Measurements from ENCODE around the gene SPDYE4.

Gene SPDYE4

GRCh38 chr17:8736796-8737195 is 21.6 kb downstream of the SPDYE4 start:
- no peak for DNase-seq

DNA sequence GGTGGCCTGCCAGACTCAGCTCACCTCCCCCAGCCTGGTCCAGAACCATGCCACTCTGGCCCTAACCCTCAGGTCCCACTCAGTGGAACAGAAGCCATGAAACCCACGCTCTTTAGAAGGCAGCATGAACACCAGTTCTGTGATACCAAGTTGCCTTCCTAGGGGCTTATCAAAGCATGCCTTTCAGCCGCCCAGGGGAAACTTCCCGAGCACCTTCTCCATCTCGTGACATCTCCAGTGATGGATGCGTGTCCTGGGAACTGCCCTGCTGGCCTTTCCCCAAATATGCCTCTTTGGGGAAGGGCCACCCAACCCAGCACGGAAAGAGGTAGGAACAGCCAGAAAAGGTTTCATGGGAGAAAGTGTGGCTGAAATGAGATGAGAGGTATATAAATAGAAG is 22.0 kb downstream of the SPDYE4 start:
- no peak for DNase-seq

GRCh38 chr17:8735336-8735939 is 22.9 kb downstream of the SPDYE4 start:
- DNase-seq: no peak

DNA sequence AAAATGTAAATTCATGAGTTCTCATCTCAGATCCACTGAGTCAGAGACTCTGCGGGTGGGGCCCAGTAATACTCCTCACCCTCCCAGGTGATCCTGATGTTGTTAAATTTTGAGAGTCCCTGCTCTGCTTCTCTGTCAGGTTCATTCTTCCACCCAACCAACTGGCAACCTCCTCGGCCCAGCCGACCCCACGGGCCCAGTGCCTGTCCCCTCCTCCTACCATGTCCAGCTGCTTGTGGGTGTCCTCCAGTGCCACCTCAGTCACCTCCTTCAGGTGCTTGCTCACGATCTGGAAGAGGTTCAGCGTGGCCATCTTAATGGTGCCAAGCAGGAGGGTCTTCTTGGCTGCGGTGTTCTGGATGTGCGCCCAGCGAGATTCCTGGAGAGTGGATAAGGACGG is 23.5 kb downstream of the SPDYE4 start:
- no peak for DNase-seq

- DNase-seq: no peak
These were observed 25.8 kb downstream of the SPDYE4 start for GRCh38 chr17:8732406-8733085.

GRCh38 chr17:8729860-8730259 is 28.5 kb downstream of the SPDYE4 start:
- no peak for DNase-seq

- DNase-seq: no peak
These were observed 28.9 kb downstream of the SPDYE4 start for GRCh38 chr17:8729421-8729820.

GRCh38 chr17:8728971-8729370 is 29.4 kb downstream of the SPDYE4 start:
- no peak for DNase-seq

DNA sequence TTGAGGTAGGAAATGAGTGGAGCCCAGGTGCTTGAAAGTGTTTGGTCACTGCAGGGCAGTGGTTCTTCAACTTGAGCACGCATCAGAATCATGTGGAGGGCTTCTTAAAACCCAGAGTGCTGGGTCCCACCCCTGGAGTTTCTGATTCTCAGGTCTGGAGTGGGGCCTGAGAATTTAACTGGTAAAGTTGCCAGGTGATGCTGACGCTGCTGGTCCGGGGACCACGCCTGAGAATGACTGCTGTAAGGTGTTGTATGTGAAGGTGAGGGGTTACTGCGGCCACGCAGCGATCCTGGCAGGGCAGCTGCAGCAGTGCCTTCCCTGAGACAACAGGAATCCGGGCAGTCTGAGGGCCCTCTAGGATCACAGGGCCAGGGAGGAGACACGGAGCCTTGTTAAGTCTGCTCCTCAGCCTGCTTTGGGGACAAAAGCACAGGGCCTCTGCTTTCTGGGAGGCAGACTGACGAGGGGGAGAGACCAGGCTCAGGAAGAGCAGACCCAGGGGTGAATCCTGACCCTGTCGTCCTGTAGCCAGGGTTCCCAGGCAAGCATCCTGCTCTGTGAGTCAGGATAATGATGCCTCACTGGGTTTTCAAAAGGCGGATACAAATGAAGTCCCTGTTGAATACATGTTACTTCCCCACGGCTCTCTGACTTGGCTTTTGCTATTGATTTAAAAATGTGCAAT is 30.0 kb downstream of the SPDYE4 start:
- DNase-seq: no peak

DNA sequence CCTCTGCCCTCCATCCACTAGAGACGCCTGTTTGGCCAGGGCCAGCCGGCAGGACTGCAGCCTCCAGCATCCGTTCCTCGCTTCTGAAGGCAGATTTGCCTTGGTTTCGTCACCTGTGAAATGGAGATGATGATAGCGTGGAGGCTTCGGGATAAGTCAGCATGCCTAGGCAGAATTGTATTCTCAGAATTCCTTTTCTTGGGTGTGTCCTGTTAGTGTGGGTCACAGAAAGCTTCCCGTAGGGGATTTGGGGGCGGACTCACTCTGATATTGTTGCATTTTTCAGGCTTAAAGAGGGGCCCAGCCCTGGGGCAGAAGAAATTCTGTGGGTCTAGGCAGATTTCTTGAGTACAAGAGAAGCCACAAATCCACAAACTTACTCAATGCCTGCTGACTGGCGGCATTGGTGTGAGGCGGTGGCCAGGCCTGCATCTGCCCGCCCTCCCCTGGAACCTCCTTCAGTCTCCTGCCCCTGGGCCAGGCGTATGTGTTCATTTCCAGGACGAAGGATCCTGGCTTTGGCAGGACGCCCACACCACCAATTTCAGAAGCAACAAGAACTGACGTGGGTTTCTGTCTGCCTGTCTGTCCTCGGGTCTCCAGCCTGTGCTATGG is 31.3 kb downstream of the SPDYE4 start:
- no peak for DNase-seq

DNA sequence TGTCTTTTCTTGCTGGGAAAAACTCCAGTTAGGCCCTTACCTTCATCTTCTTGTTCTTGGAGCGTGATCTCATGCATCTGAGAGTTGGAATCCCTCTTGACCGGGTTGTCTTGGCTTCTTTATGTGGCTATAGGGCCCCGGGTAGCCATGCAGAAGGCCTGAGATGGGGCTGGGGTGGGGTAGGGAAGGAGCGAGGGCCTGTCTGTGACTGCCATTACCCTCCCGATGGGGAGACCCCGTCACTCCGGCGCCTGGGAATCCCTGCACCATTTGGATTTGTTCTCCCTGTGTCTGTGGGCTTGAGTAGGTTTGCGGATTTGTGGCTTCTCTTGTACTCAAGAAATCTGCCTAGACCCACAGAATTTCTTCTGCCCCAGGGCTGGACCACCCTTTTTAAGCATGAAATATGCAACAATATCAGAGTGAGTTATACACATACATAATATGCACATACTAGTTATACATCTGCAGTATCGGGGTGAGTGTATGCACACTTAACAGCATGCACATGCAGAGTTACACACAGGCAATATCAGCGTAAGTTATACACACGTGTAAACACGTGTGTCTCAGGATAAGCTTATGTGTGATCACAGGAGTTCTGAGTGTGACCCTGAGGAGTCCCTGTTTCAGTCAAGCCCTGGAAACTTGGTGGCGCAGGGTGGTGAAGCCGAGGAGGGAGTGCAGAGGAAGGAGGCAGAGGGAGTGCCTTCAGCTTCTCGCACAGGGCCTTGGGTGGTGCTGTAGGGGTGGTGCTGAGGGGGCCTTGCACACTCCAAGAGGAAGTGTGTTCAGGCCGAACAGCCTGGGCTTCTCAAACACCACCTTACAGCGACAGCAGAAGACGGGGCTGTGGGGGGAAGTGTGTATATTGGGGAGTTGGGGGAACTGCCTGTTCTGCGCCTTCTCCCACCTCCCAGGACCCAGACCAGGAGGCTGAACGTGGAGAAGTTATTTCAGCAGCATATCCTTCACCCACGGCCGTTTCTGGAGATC is 32.2 kb downstream of the SPDYE4 start:
- no peak for DNase-seq

DNA sequence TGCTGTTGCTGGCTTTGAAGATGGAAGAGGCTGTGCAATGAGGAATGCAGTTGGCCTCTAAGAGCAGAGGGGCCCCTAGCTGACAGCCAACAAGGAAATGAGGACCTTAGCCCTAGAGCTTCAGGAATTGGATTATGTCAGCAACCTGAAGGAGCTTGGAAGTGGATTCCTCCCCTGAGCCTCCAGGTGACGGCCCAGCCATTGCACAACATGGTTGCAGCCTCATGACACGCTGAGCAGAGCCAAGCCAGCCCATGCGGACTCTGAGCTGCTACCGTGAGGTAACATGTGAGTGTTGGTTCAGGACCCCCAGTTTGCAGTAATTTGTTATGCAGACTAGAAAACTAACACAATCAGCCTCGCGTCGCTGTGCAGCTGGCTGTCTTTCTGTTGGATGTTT is 33.9 kb downstream of the SPDYE4 start:
- DNase-seq: no peak

- DNase-seq: no peak
These were observed 37.8 kb downstream of the SPDYE4 start for GRCh38 chr17:8720596-8720995.

GRCh38 chr17:8719291-8720246 is 38.8 kb downstream of the SPDYE4 start:
- no peak for DNase-seq

- no peak for DNase-seq
These were observed 40.3 kb downstream of the SPDYE4 start for GRCh38 chr17:8718001-8718563.

- no peak for DNase-seq
These were observed 44.5 kb downstream of the SPDYE4 start for GRCh38 chr17:8713878-8714277.

GRCh38 chr17:8713315-8713714 is 45.0 kb downstream of the SPDYE4 start:
- no peak for DNase-seq

GRCh38 chr17:8712698-8713097 is 45.6 kb downstream of the SPDYE4 start:
- DNase-seq: no peak

GRCh38 chr17:8711291-8711690 is 47.1 kb downstream of the SPDYE4 start:
- DNase-seq: no peak

GRCh38 chr17:8710813-8711212 is 47.5 kb downstream of the SPDYE4 start:
- DNase-seq: no peak

GRCh38 chr17:8709006-8709405 is 49.3 kb downstream of the SPDYE4 start:
- DNase-seq: no peak
